ENCODE measurements around the gene AFG3L2.

- TF ChIP-seq POLR2AphosphoS5 (IDR thresholded peaks at IDR 0.05; ENCODE audit: borderline replicate concordance, low read depth, low read length) (no peak), EZH2 (IDR thresholded peaks at IDR 0.05) (no peak), FOXP2 (optimal IDR thresholded peaks at IDR 0.05; ENCODE audit: control extremely low read depth, extremely low read length, insufficient read depth) (no peak)
Observed at GRCh38 chr18:12340945-12341660, 35.9 kb downstream of the AFG3L2 start.

Data from SK-N-MC (cell line).